ENCODE results near the gene MYLK3.

Gene MYLK3

GRCh38 chr16:46746821-46747776 is 1.0 kb downstream of the MYLK3 start:
- no peak for TF ChIP-seq CTCF (conservative IDR thresholded peaks at IDR 0.05; ENCODE audit: low read length)
- no peak for DNase-seq (ENCODE audit: low read depth)
- H3K4me3 ChIP-seq (ENCODE audit: low read length): no peak overlapping the region

- TF ChIP-seq CTCF (conservative IDR thresholded peaks at IDR 0.05; ENCODE audit: low read length): no peak
- H3K4me3 ChIP-seq (ENCODE audit: low read length): no peak overlapping the region
- DNase-seq (ENCODE audit: low read depth): no peak
These were observed 2.5 kb downstream of the MYLK3 start for GRCh38 chr16:46745617-46746016.

DNA sequence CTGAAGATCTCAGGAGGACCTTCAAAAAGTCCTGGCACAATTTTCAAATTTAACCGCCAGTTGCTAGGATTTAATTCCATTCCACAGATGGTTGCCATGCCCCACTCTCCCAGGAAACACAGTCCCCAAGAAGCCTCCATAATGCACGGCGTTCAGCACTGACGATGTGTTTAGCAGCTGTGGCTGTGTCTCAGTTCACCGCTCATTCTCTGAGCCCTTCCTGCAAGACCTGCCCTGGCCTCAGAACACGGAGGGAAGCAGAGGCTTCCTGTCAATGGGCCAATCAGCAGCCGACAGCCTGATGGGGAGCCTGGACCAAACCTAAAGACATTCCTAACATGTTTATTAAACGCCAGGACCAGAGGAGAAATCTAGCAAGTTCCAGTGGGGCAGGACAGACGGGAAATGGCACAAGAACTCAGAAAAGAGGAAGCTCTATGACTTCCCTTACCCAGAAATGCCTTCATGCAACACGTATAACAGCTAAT is 4.9 kb downstream of the MYLK3 start:
- DNase-seq (ENCODE audit: low read depth): peak; percentile 63
- TF ChIP-seq CTCF (conservative IDR thresholded peaks at IDR 0.05; ENCODE audit: low read length): no peak
- peak overlapping the region; percentile 20 for H3K4me3 ChIP-seq (ENCODE audit: low read length)

- no peak for TF ChIP-seq CTCF (conservative IDR thresholded peaks at IDR 0.05; ENCODE audit: low read length)
- no peak for DNase-seq (ENCODE audit: low read depth)
- no peak overlapping the region for H3K4me3 ChIP-seq (ENCODE audit: low read length)
These were observed 8.2 kb downstream of the MYLK3 start for GRCh38 chr16:46739934-46740333.

- DNase-seq (ENCODE audit: low read depth): no peak
- H3K4me3 ChIP-seq (ENCODE audit: low read length): no peak overlapping the region
- TF ChIP-seq CTCF (conservative IDR thresholded peaks at IDR 0.05; ENCODE audit: low read length): no peak
These were observed 10.4 kb downstream of the MYLK3 start for GRCh38 chr16:46737621-46738214.

DNA sequence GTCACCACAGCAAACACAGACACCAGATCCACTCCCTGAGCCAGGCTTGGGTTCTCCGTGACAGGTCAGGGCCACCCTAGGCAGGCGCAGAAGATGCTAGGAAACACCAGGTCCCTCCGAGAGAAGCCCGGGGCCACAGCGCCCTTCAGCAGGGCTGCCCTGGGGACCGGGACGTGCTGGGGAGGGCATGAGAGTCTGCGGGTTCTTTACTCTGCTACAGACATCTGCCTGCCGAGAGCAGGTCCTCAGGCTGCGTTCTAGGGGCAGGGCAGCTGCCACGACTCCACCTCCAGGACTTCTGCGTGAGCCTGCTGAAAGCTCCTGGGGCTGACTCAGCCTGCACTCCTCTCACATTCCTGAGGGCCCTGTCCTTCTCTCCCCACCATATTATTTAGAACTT is 11.4 kb downstream of the MYLK3 start:
- TF ChIP-seq CTCF (conservative IDR thresholded peaks at IDR 0.05; ENCODE audit: low read length): no peak
- DNase-seq (ENCODE audit: low read depth): no peak
- no peak overlapping the region for H3K4me3 ChIP-seq (ENCODE audit: low read length)
